T-helper 2 cell treated with Interferon-gamma antibody and Interleukin-4, amounts not matched to agents 100 ng/mL and 5 ng/mL, for 36 hours (primary cell): Measurements from ENCODE around the gene SNTG2. TPM values are rescaled to one million over a fixed set of nuclear protein-coding genes. Genes with fewer than 3 reads are reported as not detected.

Source experiments
- intact Hi-C: fragments of 100-400 bp; cut with micrococcal nuclease; formaldehyde crosslinking; loops from one replicate; pipeline ENCODE4 v1.15.1; 2023
- total RNA-seq: library from RNA; stranded (reverse); gene quantifications from 2 replicates; pipeline ENCODE4 v1.2.3, GENCODE V29; 2022

Gene SNTG2
- total RNA-seq, 1 donor from 2014 or later = 0.57 TPM

- intact Hi-C loops = no loop called here
These were observed 95.4 kb downstream of the SNTG2 start for GRCh38 chr2:1046067-1046466.

- intact Hi-C loops = no loop called here
These were observed 96.8 kb downstream of the SNTG2 start for GRCh38 chr2:1047485-1047884.

GRCh38 chr2:1049691-1050090, 99.0 kb downstream of the SNTG2 start:
- intact Hi-C loops = no loop called here

- intact Hi-C loops = no loop called here
These were observed 100.4 kb downstream of the SNTG2 start for GRCh38 chr2:1051075-1051474.

GRCh38 chr2:1052771-1053191, 102.1 kb downstream of the SNTG2 start:
- intact Hi-C loops = no loop called here

- intact Hi-C loops = no loop called here
These were observed 103.1 kb downstream of the SNTG2 start for GRCh38 chr2:1053786-1054185.

- intact Hi-C loops = no loop called here
These were observed 103.8 kb downstream of the SNTG2 start for GRCh38 chr2:1054399-1054798.

GRCh38 chr2:1055014-1055595, 104.5 kb downstream of the SNTG2 start:
- intact Hi-C loops = no loop called here

- intact Hi-C loops = no loop called here
These were observed 109.7 kb downstream of the SNTG2 start for GRCh38 chr2:1060372-1060771.

- intact Hi-C loops = no loop called here
These were observed 110.3 kb downstream of the SNTG2 start for GRCh38 chr2:1060987-1061386.

GRCh38 chr2:1068241-1068640, 117.6 kb downstream of the SNTG2 start:
- intact Hi-C loops = no loop called here

- intact Hi-C loops = no loop called here
These were observed 118.2 kb downstream of the SNTG2 start for GRCh38 chr2:1068822-1069221.

GRCh38 chr2:1069847-1070246, 119.2 kb downstream of the SNTG2 start:
- intact Hi-C loops = no loop called here

- intact Hi-C loops = no loop called here
These were observed 120.0 kb downstream of the SNTG2 start for GRCh38 chr2:1070601-1071000.

GRCh38 chr2:1071650-1072049, 121.0 kb downstream of the SNTG2 start:
- intact Hi-C loops = no loop called here

GRCh38 chr2:1072250-1072649, 121.6 kb downstream of the SNTG2 start:
- intact Hi-C loops = no loop called here

GRCh38 chr2:1077911-1078310, 127.3 kb downstream of the SNTG2 start:
- intact Hi-C loops = no loop called here

- intact Hi-C loops = no loop called here
These were observed 127.7 kb downstream of the SNTG2 start for GRCh38 chr2:1078326-1078725.

GRCh38 chr2:1079873-1080799, 129.5 kb downstream of the SNTG2 start:
- intact Hi-C loops = no loop called here

GRCh38 chr2:1081451-1082225, 131.0 kb downstream of the SNTG2 start:
- intact Hi-C loops = no loop called here

- intact Hi-C loops = no loop called here
These were observed 132.0 kb downstream of the SNTG2 start for GRCh38 chr2:1082456-1083205.
